ENCODE data around the gene NOC4L.
A peak's percentile ranks its signal among the peaks of the same experiment; 100 is the strongest.

Gene NOC4L

GRCh38 chr12:132194556-132194955 is 50.3 kb downstream of the NOC4L start:
- TF ChIP-seq CEBPB (IDR thresholded peaks at IDR 0.05) = no peak
- no peak for TF ChIP-seq NFIC (IDR thresholded peaks at IDR 0.05)
- TF ChIP-seq CREB1 (IDR thresholded peaks at IDR 0.05; ENCODE audit: low read depth) = no peak
- no peak for TF ChIP-seq EP300 (IDR thresholded peaks at IDR 0.05; ENCODE audit: borderline replicate concordance)
- TF ChIP-seq TEAD4 (IDR thresholded peaks at IDR 0.05) = no peak
- TF ChIP-seq TAF1 (IDR thresholded peaks at IDR 0.05; ENCODE audit: low read depth) = no peak
- no peak for TF ChIP-seq TCF12 (IDR thresholded peaks at IDR 0.05; ENCODE audit: low read depth)
- TF ChIP-seq FOXM1 (IDR thresholded peaks at IDR 0.05; ENCODE audit: borderline replicate concordance, low read depth) = no peak
- no peak for TF ChIP-seq YY1 (IDR thresholded peaks at IDR 0.05; ENCODE audit: low read depth)
- no peak for TF ChIP-seq EGR1 (IDR thresholded peaks at IDR 0.05)
- TF ChIP-seq USF1 (IDR thresholded peaks at IDR 0.05) = no peak
- TF ChIP-seq MAX (IDR thresholded peaks at IDR 0.05) = no peak
- TF ChIP-seq RAD21 (IDR thresholded peaks at IDR 0.05; ENCODE audit: low read depth) = no peak
- no peak for TF ChIP-seq REST (IDR thresholded peaks at IDR 0.05; ENCODE audit: low read depth)
- TF ChIP-seq ZBTB7A (IDR thresholded peaks at IDR 0.05; ENCODE audit: low read depth) = no peak

- TF ChIP-seq EP300 (IDR thresholded peaks at IDR 0.05; ENCODE audit: borderline replicate concordance) (no peak), NFIC (IDR thresholded peaks at IDR 0.05) (no peak), TAF1 (IDR thresholded peaks at IDR 0.05; ENCODE audit: low read depth) (no peak), YY1 (IDR thresholded peaks at IDR 0.05; ENCODE audit: low read depth) (no peak), USF1 (IDR thresholded peaks at IDR 0.05) (peak; percentile 13; the same call in 1 of the 2 replicates), RAD21 (IDR thresholded peaks at IDR 0.05; ENCODE audit: low read depth) (no peak), EGR1 (IDR thresholded peaks at IDR 0.05) (no peak), CEBPB (IDR thresholded peaks at IDR 0.05) (no peak), ZBTB7A (IDR thresholded peaks at IDR 0.05; ENCODE audit: low read depth) (no peak), CREB1 (IDR thresholded peaks at IDR 0.05; ENCODE audit: low read depth) (no peak), REST (IDR thresholded peaks at IDR 0.05; ENCODE audit: low read depth) (peak; percentile 30; the same call in 1 of the 2 replicates), FOXM1 (IDR thresholded peaks at IDR 0.05; ENCODE audit: borderline replicate concordance, low read depth) (no peak), MAX (IDR thresholded peaks at IDR 0.05) (peak; percentile 80), TEAD4 (IDR thresholded peaks at IDR 0.05) (no peak)
Observed at GRCh38 chr12:132196038-132196872, 52.0 kb downstream of the NOC4L start.

- TF ChIP-seq YY1 (IDR thresholded peaks at IDR 0.05; ENCODE audit: low read depth) (no peak), CREB1 (IDR thresholded peaks at IDR 0.05; ENCODE audit: low read depth) (no peak), NFIC (IDR thresholded peaks at IDR 0.05) (no peak), TEAD4 (IDR thresholded peaks at IDR 0.05) (no peak), TAF1 (IDR thresholded peaks at IDR 0.05; ENCODE audit: low read depth) (no peak), FOXM1 (IDR thresholded peaks at IDR 0.05; ENCODE audit: borderline replicate concordance, low read depth) (no peak), EP300 (IDR thresholded peaks at IDR 0.05; ENCODE audit: borderline replicate concordance) (no peak), TCF12 (IDR thresholded peaks at IDR 0.05; ENCODE audit: low read depth) (no peak), RAD21 (IDR thresholded peaks at IDR 0.05; ENCODE audit: low read depth) (no peak), CEBPB (IDR thresholded peaks at IDR 0.05) (no peak), EGR1 (IDR thresholded peaks at IDR 0.05) (no peak), USF1 (IDR thresholded peaks at IDR 0.05) (no peak), ZBTB7A (IDR thresholded peaks at IDR 0.05; ENCODE audit: low read depth) (no peak), REST (IDR thresholded peaks at IDR 0.05; ENCODE audit: low read depth) (no peak), MAX (IDR thresholded peaks at IDR 0.05) (no peak)
Observed at GRCh38 chr12:132196873-132197390, 52.7 kb downstream of the NOC4L start.

Data from Ishikawa (cell line).